Activated CD4-positive, alpha-beta T cell treated with anti-CD3 and anti-CD28 coated beads for 24 hours (primary cell): ENCODE data around the gene FBRS.
"Not testable (repeated sequence)": the region's sequence is repeated elsewhere in the genome, so short reads cannot be mapped to it uniquely, and the experiment has no call there.

Experiments used
- DNase-seq, 2 donors: peaks; one replicate each; pipeline ENCODE4 v3.0.0-alpha.2; 2020; ENCODE audit warnings: low read depth in 2 of 2

The FBRS gene

GRCh38 chr16:30664616-30665109, 6.4 kb downstream of the FBRS start:
- DNase-seq, result no peak

- DNase-seq, result no peak
These were observed 7.1 kb downstream of the FBRS start for GRCh38 chr16:30665155-30665829.

DNA sequence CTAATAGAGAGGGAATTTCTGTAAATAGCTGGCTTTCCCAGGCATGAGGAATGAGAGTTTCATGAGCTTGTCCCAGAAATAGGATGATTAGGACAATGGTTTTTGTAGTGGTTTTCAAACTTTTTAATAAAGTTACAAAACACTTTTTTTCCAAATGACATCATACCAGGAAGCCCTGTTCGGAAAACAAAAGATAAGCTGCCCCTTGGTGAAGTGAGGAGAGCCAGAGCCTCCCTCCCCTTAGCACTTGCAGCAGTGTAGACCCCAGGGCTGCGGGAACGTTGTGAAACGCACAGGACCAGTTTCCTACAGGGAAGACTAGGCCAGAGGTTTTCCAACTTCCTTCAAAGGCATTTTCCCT, 7.6 kb downstream of the FBRS start:
- no peak for DNase-seq

DNA sequence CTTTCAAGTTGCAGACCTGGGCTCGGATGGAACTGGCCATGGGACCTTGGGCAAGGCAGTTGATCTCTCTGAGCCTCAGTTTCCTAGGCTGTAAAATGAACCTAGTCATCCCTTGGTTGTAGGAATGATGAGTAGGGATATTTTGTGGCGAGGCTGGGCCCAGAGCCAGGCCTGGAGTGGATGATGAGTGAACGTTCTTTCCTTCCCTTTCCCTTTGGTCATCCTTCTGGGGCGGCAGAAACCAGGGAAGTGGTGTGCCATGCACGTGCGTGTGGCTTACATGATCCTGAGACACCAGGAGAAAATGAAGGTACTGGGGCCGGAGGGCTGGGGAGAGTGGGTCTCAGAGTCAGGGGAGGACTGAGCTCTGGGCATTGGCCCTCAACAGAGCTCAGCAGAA, 8.4 kb downstream of the FBRS start:
- DNase-seq, result no peak

DNA sequence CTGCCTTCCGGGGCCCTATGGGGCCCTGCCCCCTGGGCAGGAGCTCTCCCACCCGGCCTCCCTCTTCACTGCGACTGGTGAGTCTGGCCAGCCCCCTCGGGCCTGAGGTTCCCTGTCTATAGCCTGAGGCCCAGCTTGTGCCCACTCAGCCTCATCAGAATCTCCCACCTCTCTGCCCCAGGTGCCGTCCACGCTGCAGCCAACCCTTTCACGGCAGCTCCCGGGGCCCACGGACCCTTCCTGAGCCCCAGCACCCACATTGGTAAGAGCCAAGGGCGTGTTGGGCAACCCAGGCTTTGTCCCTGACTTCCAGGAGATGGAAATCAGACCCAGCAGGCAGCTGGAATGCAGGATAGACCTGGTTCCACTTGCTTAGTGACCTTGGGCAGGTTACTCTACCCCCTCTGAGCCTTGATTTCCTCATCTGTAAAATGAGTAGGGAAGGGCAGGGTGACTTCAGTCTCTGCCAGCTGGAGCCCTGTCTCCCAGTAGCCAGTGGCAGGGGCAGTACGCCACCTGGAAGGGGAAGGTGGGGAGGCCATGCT, 9.2 kb downstream of the FBRS start:
- DNase-seq, result no peak

GRCh38 chr16:30668393-30668792, 10.2 kb downstream of the FBRS start:
- DNase-seq, result no peak

GRCh38 chr16:30669026-30669902, 11.0 kb downstream of the FBRS start:
- no peak for DNase-seq

GRCh38 chr16:30669903-30670824, 11.9 kb downstream of the FBRS start:
- DNase-seq, result no peak

DNA sequence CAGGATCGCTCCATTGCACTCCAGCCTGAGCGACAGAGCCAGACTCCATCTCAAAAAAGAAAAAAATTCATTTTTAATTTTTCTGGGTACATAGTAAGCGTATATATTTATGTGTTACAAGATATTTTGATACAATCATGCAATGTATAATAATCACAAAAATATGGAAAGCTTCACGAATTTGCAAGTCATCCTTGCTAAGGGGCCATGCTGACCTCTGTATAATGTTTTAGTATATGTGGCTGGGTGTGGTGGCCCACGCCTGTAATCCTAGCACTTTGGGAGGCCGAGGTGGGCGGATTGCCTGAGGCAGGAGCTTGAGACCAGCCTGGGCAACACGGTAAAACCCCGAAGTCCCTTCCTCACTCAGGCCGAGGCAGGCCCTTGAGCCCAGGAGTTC, 16.9 kb downstream of the FBRS start:
- no peak for DNase-seq

DNA sequence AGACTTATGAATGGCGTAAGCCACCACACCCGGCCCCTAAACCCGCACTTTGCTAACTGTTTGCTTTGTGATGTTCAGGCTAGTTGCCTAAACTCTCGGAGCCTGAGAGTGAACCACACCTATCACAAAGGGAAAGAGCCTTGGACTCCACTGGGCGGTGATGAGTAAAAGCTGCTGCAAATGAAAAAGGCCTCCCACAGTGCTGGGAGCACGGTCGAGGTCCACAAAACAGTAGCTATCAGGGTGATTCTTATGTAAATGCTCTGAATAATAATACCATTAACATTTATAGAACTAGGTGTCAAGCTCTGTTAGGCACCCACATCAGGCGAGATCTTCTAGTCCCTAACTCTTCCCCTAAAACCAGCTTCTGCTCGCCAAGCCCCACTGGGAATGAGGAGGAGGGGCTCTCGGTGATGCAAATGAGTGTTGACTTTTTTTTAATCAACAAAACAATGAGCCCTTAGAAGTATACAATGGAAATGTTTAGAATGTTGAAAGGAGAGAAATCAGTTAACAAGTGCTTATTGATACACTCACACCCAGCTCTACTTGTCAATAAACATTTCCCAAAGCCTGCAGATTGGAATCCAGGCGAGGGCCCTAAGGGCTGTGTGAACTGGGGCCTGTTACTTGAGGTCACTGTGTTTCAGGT, 19.8 kb downstream of the FBRS start:
- no peak for DNase-seq

- DNase-seq, result no peak
These were observed 20.3 kb downstream of the FBRS start for GRCh38 chr16:30678586-30678970.

DNA sequence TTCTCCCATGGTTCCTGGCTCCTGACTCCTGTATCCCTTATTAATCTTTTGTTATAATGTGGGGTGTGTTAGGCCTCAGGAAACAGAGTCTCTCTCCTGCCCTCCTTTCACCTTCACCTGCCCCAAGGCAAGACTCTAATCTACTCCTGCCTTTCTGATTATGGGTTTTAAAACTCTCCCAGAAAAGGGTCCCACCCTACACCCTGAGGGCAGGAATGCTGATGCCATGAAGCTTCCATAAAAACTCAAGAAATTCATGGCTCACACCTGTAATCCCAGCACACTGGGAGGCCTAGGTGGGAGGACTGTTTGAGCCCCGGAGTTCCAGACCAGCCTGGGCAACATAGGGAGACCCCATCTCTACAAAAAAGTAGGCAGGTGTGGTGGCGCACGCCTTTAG, 22.1 kb downstream of the FBRS start:
- no peak for DNase-seq

- DNase-seq, result no peak
These were observed 30.5 kb downstream of the FBRS start for GRCh38 chr16:30688701-30689100.

DNA sequence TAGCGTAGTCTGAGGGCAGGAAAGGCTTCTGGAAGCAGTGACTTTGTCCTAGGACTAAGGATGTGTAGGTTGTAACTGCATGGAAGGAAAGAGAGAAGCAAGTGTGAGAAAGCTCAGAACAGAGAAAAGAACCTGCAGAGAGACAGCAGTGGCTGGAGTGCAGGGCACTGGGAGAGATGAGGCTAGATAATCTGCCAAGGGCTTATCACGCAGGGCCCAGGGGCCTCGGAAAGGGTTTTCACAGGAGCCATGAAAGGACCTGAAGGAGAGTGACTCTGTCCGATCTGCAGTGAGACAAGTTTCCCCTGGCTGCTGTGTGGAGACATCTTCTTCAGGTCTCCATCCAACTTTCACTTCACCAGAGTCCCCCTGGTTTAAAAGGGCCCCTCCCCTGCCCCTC, 33.7 kb downstream of the FBRS start:
- no peak for DNase-seq

DNA sequence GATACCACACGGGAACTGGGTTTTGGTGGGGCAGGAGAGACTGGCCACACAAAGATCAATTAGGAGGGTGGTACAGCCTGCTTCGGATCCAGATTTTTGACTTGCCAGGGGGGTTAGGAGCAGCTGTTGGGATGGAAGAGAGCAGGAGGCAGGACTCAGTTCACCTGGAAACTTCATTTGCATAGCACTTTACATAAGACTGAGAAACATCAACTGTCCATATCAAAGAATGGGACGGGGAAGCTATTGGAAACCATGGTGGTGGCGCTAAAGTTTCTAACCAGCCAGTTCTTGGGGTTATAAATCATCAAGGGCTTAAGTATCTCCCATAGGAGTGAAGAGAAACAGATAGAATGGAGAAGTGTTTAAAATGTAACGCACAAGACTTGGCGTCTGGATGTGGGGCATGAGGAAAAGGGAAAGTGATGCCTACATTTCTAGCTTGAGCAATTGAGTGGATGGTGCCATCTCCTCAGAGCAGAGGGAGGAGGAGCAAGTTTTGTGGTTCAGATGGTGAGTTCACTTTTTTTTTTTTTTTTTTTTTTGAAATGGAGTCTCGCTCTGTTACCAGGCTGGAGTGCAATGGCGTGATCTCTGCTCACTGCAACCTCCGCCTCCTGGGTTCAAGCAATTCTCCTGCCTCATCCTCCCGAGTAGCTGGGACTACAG, 34.3 kb downstream of the FBRS start:
- DNase-seq, result no peak

- no peak for DNase-seq
These were observed 36.9 kb downstream of the FBRS start for GRCh38 chr16:30694926-30695693.

DNA sequence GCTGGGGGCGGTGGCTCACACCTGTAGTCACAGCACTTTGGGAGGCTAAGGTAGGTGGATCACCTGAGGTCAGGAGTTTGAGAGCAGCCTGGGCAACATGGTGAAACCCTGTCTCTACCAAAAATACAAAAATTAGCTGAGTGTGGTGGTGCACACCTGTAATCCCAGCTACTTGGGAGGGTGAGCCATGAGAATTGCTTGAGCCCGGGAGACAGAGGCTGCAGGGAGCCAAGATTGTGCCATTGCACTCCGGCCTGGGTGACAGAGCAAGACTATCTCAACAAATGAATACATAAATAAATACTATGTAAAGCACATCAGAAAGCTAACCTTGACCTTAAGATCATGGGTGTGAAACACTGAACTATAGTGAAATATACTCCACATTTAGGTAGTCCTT, 38.4 kb downstream of the FBRS start:
- DNase-seq, result not testable (repeated sequence)

GRCh38 chr16:30697264-30698138, 39.3 kb downstream of the FBRS start:
- no peak for DNase-seq
